NB4 (cell line): ENCODE data around the gene ALCAM.

Source experiments
- MYC ChIP-seq: IDR thresholded peaks from 2 replicates; pipeline ENCODE4 v1.6.1; 2011; ENCODE audit warnings: low read depth, low read length
- POLR2A ChIP-seq: IDR thresholded peaks from 2 replicates; pipeline ENCODE4 v1.6.1; 2011; ENCODE audit warnings: mild to moderate bottlenecking; ENCODE audit not compliant: insufficient read length; ENCODE audit errors: extremely low read depth
- TF ChIP-seq, protein P1 (sequence below): IDR thresholded peaks from one replicate; pipeline ENCODE4 v1.5.1; 2012; ENCODE audit warnings: low read depth, low read length

DNA sequence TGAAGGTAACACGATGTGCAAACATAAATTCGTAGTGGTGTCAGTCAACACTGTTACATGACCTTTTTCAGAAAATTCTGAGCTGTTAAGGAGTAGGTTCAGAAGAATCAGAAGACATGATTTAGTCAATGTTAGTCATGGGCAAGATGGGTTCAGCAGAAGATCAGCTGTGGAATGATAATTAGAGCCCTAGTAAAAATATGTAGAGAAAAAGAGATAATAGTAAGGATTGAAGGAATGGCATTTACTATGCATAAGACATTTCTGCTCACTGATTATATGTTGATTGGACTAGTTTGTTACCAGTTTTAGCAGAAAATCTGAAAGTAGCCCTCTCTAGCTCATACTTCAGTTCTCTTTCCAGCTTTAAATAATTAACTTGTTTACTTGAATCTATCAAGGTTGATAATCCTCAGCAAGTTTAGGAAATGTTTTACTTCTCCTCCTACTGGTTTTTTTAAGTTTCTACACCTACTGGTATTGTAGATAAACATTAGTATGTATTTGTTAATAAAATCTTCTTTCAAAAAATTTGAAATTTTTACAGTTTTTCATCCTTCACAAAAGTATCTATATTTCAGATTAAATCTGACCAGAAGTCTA lies 98.6 kb downstream of the ALCAM start:
- TF ChIP-seq, protein P1, sequence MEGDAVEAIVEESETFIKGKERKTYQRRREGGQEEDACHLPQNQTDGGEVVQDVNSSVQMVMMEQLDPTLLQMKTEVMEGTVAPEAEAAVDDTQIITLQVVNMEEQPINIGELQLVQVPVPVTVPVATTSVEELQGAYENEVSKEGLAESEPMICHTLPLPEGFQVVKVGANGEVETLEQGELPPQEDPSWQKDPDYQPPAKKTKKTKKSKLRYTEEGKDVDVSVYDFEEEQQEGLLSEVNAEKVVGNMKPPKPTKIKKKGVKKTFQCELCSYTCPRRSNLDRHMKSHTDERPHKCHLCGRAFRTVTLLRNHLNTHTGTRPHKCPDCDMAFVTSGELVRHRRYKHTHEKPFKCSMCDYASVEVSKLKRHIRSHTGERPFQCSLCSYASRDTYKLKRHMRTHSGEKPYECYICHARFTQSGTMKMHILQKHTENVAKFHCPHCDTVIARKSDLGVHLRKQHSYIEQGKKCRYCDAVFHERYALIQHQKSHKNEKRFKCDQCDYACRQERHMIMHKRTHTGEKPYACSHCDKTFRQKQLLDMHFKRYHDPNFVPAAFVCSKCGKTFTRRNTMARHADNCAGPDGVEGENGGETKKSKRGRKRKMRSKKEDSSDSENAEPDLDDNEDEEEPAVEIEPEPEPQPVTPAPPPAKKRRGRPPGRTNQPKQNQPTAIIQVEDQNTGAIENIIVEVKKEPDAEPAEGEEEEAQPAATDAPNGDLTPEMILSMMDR = no peak
- no peak for TF ChIP-seq POLR2A
- no peak for TF ChIP-seq MYC
